ENCODE results near the gene PLA2G2D.

DNA sequence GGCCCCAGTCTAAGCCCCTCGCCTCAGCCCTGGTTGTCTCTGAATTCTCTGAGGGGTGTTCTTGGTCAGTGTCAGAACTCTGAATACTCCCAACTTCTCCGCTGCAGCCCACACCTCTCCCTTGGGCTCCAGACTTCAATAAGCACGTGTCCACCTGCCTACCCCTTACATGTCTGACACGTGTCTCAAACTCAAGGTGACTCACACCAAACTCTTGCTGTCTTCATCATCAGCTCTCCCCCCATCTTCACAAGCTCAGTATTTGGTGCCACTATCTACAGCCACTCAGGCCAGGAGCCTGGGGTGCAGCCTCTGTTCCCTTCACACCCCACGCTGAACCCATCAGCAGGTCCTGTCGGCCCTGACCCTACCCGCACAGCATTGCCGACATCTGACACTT, 47.8 kb upstream of the PLA2G2D start:
- TF ChIP-seq, protein P1, sequence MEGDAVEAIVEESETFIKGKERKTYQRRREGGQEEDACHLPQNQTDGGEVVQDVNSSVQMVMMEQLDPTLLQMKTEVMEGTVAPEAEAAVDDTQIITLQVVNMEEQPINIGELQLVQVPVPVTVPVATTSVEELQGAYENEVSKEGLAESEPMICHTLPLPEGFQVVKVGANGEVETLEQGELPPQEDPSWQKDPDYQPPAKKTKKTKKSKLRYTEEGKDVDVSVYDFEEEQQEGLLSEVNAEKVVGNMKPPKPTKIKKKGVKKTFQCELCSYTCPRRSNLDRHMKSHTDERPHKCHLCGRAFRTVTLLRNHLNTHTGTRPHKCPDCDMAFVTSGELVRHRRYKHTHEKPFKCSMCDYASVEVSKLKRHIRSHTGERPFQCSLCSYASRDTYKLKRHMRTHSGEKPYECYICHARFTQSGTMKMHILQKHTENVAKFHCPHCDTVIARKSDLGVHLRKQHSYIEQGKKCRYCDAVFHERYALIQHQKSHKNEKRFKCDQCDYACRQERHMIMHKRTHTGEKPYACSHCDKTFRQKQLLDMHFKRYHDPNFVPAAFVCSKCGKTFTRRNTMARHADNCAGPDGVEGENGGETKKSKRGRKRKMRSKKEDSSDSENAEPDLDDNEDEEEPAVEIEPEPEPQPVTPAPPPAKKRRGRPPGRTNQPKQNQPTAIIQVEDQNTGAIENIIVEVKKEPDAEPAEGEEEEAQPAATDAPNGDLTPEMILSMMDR (conservative IDR thresholded peaks at IDR 0.05; ENCODE audit: low read length) = no peak
- TF ChIP-seq EZH2phosphoT487 (IDR thresholded peaks at IDR 0.05; ENCODE audit: borderline replicate concordance) = no peak
